H1 (cell line): ENCODE data around the gene NOTCH2. TPM values are rescaled to one million over a fixed set of nuclear protein-coding genes. Genes with fewer than 3 reads are reported as not detected.
"Not testable (repeated sequence)": the region's sequence is repeated elsewhere in the genome, so short reads cannot be mapped to it uniquely, and the experiment has no call there.

Source experiments
- CTCF ChIA-PET: fragments of 300-600 bp; sonication (Branson Sonifier 250); formaldehyde crosslinking; loops from one replicate; lab custom pipeline; 2021; ENCODE audit not compliant: partially characterized antibody; lab: Charles Lee
- POLR2A ChIA-PET: fragments of 300-600 bp; sonication (Branson Sonifier 250); formaldehyde crosslinking; loops from one replicate; lab custom pipeline; 2021; ENCODE audit warnings: inconsistent platforms; ENCODE audit not compliant: partially characterized antibody; lab: Charles Lee
- DNase-seq, 2 experiments: peaks; one replicate each; pipeline versions ENCODE4 v3.0.0 to v3.0.0-alpha.2; 2010 to 2022; ENCODE audit warnings: low spot score in 2 of 2, low read depth in 1 of 2, mixed read lengths in 1 of 2
- FAIRE-seq: peaks from 2 replicates; lab custom pipeline; 2011; peaks lifted over from hg19 to GRCh38; lab: Jason Lieb, UNC
- H2AFZ ChIP-seq: 2 replicates; pipeline ENCODE4 v1.8.1; 2012; ENCODE audit warnings: low read length, inconsistent platforms
- H2AK5ac ChIP-seq: 2 replicates; pipeline ENCODE4 v1.6.1; 2013; ENCODE audit warnings: low read depth, low read length
- H2BK120ac ChIP-seq: replicated peaks from 2 replicates; pipeline ENCODE3; 2013; ENCODE audit warnings: low read depth, low read length, inconsistent platforms
- H2BK12ac ChIP-seq: 2 replicates; pipeline ENCODE4 v1.6.1; 2013; ENCODE audit warnings: low read depth, low read length
- H2BK15ac ChIP-seq: 2 replicates; pipeline ENCODE4 v1.6.1; 2013; ENCODE audit warnings: low read length
- H2BK20ac ChIP-seq: 2 replicates; pipeline ENCODE4 v1.6.1; 2013; ENCODE audit warnings: low read length
- H2BK5ac ChIP-seq: 2 replicates; pipeline ENCODE4 v1.6.1; 2013; ENCODE audit warnings: low read depth, low read length
- H3K14ac ChIP-seq: 2 replicates; pipeline ENCODE4 v1.6.1; 2013; ENCODE audit warnings: inconsistent platforms; ENCODE audit not compliant: insufficient read length
- H3K18ac ChIP-seq: 2 replicates; pipeline ENCODE4 v1.6.1; 2013; ENCODE audit warnings: low read length; ENCODE audit errors: extremely low read depth
- H3K23ac ChIP-seq: 2 replicates; pipeline ENCODE4 v1.6.1; 2013; ENCODE audit warnings: inconsistent platforms; ENCODE audit not compliant: insufficient read length
- H3K23me2 ChIP-seq: 2 replicates; pipeline ENCODE4 v1.6.1; 2013; ENCODE audit warnings: low read depth, low read length
- H3K27ac ChIP-seq: 2 replicates; pipeline ENCODE4 v1.6.1; 2011; ENCODE audit warnings: low read depth, low read length, inconsistent platforms
- H3K27me3 ChIP-seq, 4 experiments: replicated peaks in 1 of 4; 1 replicate in 1 of 4; 2 replicates in 3 of 4; pipeline versions ENCODE4 v1.6.1 to v1.8.1; 2011 to 2013; ENCODE audit warnings: low read length in 3 of 4, mild to moderate bottlenecking in 3 of 4, inconsistent platforms in 2 of 4, mixed read lengths in 2 of 4, moderate library complexity in 1 of 4; ENCODE audit not compliant: control insufficient read depth in 3 of 4, insufficient read depth in 3 of 4; ENCODE audit errors: extremely low read depth in 1 of 4
- H3K36me3 ChIP-seq, 4 experiments: 2 replicates each; pipeline versions ENCODE4 v1.6.1 to v1.8.1; 2011 to 2013; ENCODE audit warnings: mild to moderate bottlenecking in 4 of 4, low read length in 3 of 4, moderate library complexity in 2 of 4, control low read depth in 1 of 4, inconsistent platforms in 1 of 4; ENCODE audit not compliant: insufficient read depth in 4 of 4, control insufficient read depth in 2 of 4
- H3K4ac ChIP-seq: replicated peaks from 2 replicates; pipeline ENCODE3; 2013; ENCODE audit warnings: low read length, low read depth, mixed read lengths, inconsistent platforms; ENCODE audit not compliant: insufficient read length
- H3K4me1 ChIP-seq, 4 experiments: replicated peaks in 1 of 4; 1 replicate in 1 of 4; 2 replicates in 3 of 4; pipeline versions ENCODE4 v1.6.1 to v1.8.1; 2011 to 2013; ENCODE audit warnings: low read length in 3 of 4, inconsistent platforms in 2 of 4, mixed read lengths in 1 of 4; ENCODE audit not compliant: insufficient read depth in 4 of 4, control insufficient read depth in 3 of 4
- H3K4me2 ChIP-seq, 2 experiments: 2 replicates each; pipeline versions ENCODE4 v1.6.1 to v1.8.1; 2011 to 2013; ENCODE audit warnings: low read depth in 2 of 2, low read length in 2 of 2, control low read depth in 1 of 2, inconsistent platforms in 1 of 2, mild to moderate bottlenecking in 1 of 2; ENCODE audit not compliant: insufficient read depth in 1 of 2
- H3K4me3 ChIP-seq, 4 experiments: fragments of 200-600, 300-600 bp in 1 of 4; sonication (generic), shearing (Covaris generic), sonication (Bioruptor Twin) in 1 of 4; 2 replicates each; pipeline versions ENCODE4 v1.5.1 to v1.8.1; 2011 to 2016; ENCODE audit warnings: low read length in 4 of 4, low read depth in 3 of 4, control low read depth in 2 of 4, inconsistent platforms in 2 of 4, mild to moderate bottlenecking in 2 of 4, mixed read lengths in 1 of 4, moderate library complexity in 1 of 4; ENCODE audit not compliant: insufficient read depth in 2 of 4; ENCODE audit errors: extremely low read depth in 1 of 4
- H3K56ac ChIP-seq: replicated peaks from 2 replicates; pipeline ENCODE3; 2013; ENCODE audit warnings: low read depth, mild to moderate bottlenecking, mixed read lengths, low read length, inconsistent platforms; ENCODE audit not compliant: insufficient read length
- H3K79me1 ChIP-seq: 2 replicates; pipeline ENCODE4 v1.6.1; 2013; ENCODE audit warnings: low read depth, low read length, control low read depth
- H3K79me2 ChIP-seq, 2 experiments: 2 replicates each; pipeline versions ENCODE4 v1.6.1 to v1.8.1; 2012 to 2013; ENCODE audit warnings: low read length in 2 of 2, mild to moderate bottlenecking in 2 of 2, inconsistent platforms in 1 of 2; ENCODE audit not compliant: insufficient read depth in 2 of 2, control insufficient read depth in 1 of 2
- H3K9ac ChIP-seq, 4 experiments: replicated peaks in 1 of 4; 1 replicate in 1 of 4; 2 replicates in 3 of 4; pipeline versions ENCODE4 v1.6.1 to v1.8.1; 2011 to 2013; ENCODE audit warnings: low read depth in 3 of 4, low read length in 3 of 4, control low read depth in 2 of 4, mild to moderate bottlenecking in 2 of 4, moderate library complexity in 2 of 4, inconsistent platforms in 1 of 4; ENCODE audit errors: extremely low read depth in 1 of 4
- H3K9me3 ChIP-seq, 2 experiments: 2 replicates each; pipeline versions ENCODE4 v1.6.1 to v1.8.1; 2012 to 2013; ENCODE audit warnings: mild to moderate bottlenecking in 2 of 2, moderate library complexity in 2 of 2, control low read depth in 1 of 2, inconsistent platforms in 1 of 2, low read depth in 1 of 2, low read length in 1 of 2, mixed read lengths in 1 of 2; ENCODE audit not compliant: insufficient read depth in 2 of 2
- H4K20me1 ChIP-seq, 2 experiments: replicated peaks in 1 of 2; 2 replicates each; pipeline versions ENCODE3 to v1.8.1; 2011 to 2013; ENCODE audit warnings: inconsistent platforms in 2 of 2, low read length in 2 of 2, mild to moderate bottlenecking in 1 of 2; ENCODE audit not compliant: insufficient read depth in 2 of 2, control insufficient read depth in 1 of 2
- H4K5ac ChIP-seq: 2 replicates; pipeline ENCODE4 v1.6.1; 2013; ENCODE audit warnings: low read length, low read depth, mixed read lengths, inconsistent platforms; ENCODE audit not compliant: insufficient read length
- H4K8ac ChIP-seq: 2 replicates; pipeline ENCODE4 v1.8.0; 2013; ENCODE audit warnings: mild to moderate bottlenecking, moderate library complexity, low read length, inconsistent platforms; ENCODE audit not compliant: insufficient read depth; ENCODE audit errors: extremely low read depth
- H4K91ac ChIP-seq: replicated peaks from 2 replicates; pipeline ENCODE3; 2013; ENCODE audit warnings: low read length, mixed read lengths, inconsistent platforms; ENCODE audit not compliant: insufficient read length
- WGBS, 2 experiments: shearing (Covaris generic) in 1 of 2; methylation state at CpG; one replicate each; pipeline versions ENCODE4 v1.1.6 to v1.1.7; 2013 to 2015; ENCODE audit warnings: low lambda C conversion rate in 2 of 2, mixed read lengths in 2 of 2, inconsistent platforms in 1 of 2, low coverage in 1 of 2, missing lambda C conversion rate in 1 of 2; ENCODE audit not compliant: insufficient replicate concordance in 2 of 2, insufficient coverage in 1 of 2, insufficient read length in 1 of 2; ENCODE audit errors: extremely low coverage in 1 of 2, missing lambda C conversion rate in 1 of 2; 5-methylcytosine and 5-hydroxymethylcytosine counted together
- polyA plus RNA-seq, 7 experiments: library from polyadenylated mRNA; depleted of rRNA in 3 of 7; stranded (reverse) in 5 of 7; unstranded in 2 of 7; fragments of >200 nt in 5 of 7; fragments of 200-250 nt in 2 of 7; gene quantifications; 1 replicate in 5 of 7; 2 replicates in 1 of 7; 4 replicates in 1 of 7; pipeline versions ENCODE4 v1.2.1 to v1.2.3, GENCODE V29; 2011 to 2013; ENCODE audit warnings: missing spikeins in 2 of 7, mixed read lengths in 2 of 7
- total RNA-seq: library from RNA; stranded (reverse); fragmentation: NEBNext Ultra II Directional; extraction: Animal tissue kit (Norgen Biotek cat#: 25700); gene quantifications from 2 replicates; pipeline ENCODE4 v1.2.1, GENCODE V29; 2021

Gene NOTCH2
- total and polyA plus RNA-seq, 2 of the 8 experiments (the other 6 are each of a cell fraction or from before 2014, with no cell fraction given), result 17.7 to 63.0 TPM

DNA sequence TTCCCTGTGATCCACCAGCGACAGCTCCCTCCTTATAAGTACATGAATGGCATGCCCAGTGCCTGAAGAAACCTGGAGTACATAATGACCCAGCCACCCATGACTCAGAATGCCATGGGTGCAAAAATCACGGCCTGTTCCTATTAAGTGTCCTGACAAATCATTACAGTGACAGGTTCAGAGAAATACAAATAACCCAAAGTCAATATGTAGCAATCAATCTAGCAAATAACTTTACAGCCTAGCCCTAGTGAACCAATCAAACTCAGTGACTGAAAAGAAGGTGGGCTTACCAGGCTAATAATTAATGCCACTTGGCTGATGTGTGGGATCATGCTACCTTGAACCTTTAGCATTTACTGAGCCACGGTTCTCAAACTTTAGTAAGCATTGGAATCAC is 37.2 kb downstream of the NOTCH2 start:
- H2BK120ac ChIP-seq, H3K4me1 ChIP-seq, H4K8ac ChIP-seq, H2BK20ac ChIP-seq, H4K20me1 ChIP-seq, H3K18ac ChIP-seq, H3K36me3 ChIP-seq, H3K4me3 ChIP-seq, H2AK5ac ChIP-seq, H3K27ac ChIP-seq, POLR2A ChIA-PET, H3K23ac ChIP-seq, H4K91ac ChIP-seq, H3K4ac ChIP-seq, H2AFZ ChIP-seq, H2BK5ac ChIP-seq, H3K56ac ChIP-seq, H2BK15ac ChIP-seq, H3K9me3 ChIP-seq, H3K23me2 ChIP-seq, H3K79me2 ChIP-seq, H4K5ac ChIP-seq, H3K27me3 ChIP-seq, H3K79me1 ChIP-seq, H3K14ac ChIP-seq, CTCF ChIA-PET, DNase-seq, H3K9ac ChIP-seq, H3K4me2 ChIP-seq, H2BK12ac ChIP-seq, FAIRE-seq: not testable (repeated sequence)
- WGBS, 2 experiments, result 83% methylated on average over 2 of the region's 3 CpGs; no CpG with 5 or more reads in 1 of the 2 experiments

DNA sequence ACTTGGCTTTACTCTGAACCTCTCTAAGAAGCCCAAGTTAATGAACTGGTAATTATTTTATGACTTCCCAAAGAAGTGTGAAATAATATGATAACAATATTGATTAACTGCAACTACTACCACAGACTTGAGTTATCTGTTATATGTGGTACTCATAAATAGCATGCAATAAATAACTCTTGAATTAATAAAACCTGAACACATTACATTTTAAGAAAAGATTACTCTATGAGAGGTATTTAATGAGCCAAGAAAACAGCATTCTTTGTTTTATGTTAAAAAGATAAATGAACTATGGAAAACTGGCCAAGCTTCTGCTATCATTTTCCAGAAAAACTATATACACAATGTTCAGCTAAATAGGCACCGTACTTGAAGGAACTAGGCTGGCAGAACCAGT is 45.7 kb downstream of the NOTCH2 start:
- H3K4me1 ChIP-seq, H2BK12ac ChIP-seq, H3K4ac ChIP-seq, H3K79me2 ChIP-seq, H2AK5ac ChIP-seq, H3K18ac ChIP-seq, H2BK120ac ChIP-seq, H3K27me3 ChIP-seq, H2BK15ac ChIP-seq, H2AFZ ChIP-seq, CTCF ChIA-PET, H3K4me3 ChIP-seq, H4K20me1 ChIP-seq, H4K91ac ChIP-seq, H2BK5ac ChIP-seq, H3K56ac ChIP-seq, H3K79me1 ChIP-seq, H3K9ac ChIP-seq, H4K5ac ChIP-seq, FAIRE-seq, H3K14ac ChIP-seq, H3K9me3 ChIP-seq, H3K27ac ChIP-seq, DNase-seq, H3K36me3 ChIP-seq, H4K8ac ChIP-seq, H3K23me2 ChIP-seq, H3K23ac ChIP-seq, H3K4me2 ChIP-seq, H2BK20ac ChIP-seq, POLR2A ChIA-PET: not testable (repeated sequence)
- WGBS, 2 experiments, result no CpG with 5 or more reads among the region's 1 CpG
